Neutrophil (primary cell): ENCODE measurements around the gene ACP1.

ENCODE experiments used
- H3K27ac ChIP-seq: fragments of 200-600 bp; sonication (generic); 2 replicates; pipeline ENCODE4 v1.5.1; 2016; ENCODE audit warnings: mild to moderate bottlenecking, moderate library complexity
- H3K27me3 ChIP-seq: fragments of 200-600 bp; sonication (generic); 2 replicates; pipeline ENCODE4 v1.6.0; 2016; ENCODE audit warnings: mild to moderate bottlenecking
- H3K36me3 ChIP-seq: fragments of 200-600 bp; sonication (generic); 2 replicates; pipeline ENCODE4 v1.5.1; 2017
- H3K4me1 ChIP-seq, 2 experiments: fragments of 200-600 bp in 1 of 2; sonication (generic) in 1 of 2; 1 replicate in 1 of 2; 2 replicates in 1 of 2; pipeline versions ENCODE4 v1.5.1 to v1.6.1; 2013 to 2016; ENCODE audit warnings: low read depth in 1 of 2, low read length in 1 of 2, mild to moderate bottlenecking in 1 of 2, moderate library complexity in 1 of 2; ENCODE audit not compliant: control insufficient read depth in 1 of 2, insufficient read depth in 1 of 2
- H3K4me3 ChIP-seq, 2 experiments: fragments of 200-600 bp in 1 of 2; sonication (generic) in 1 of 2; 1 replicate in 1 of 2; 2 replicates in 1 of 2; pipeline ENCODE4 v1.5.1; 2013 to 2016; ENCODE audit warnings: low read depth in 1 of 2, low read length in 1 of 2, mild to moderate bottlenecking in 1 of 2, moderate library complexity in 1 of 2
- H3K9me3 ChIP-seq: fragments of 200-600 bp; sonication (generic); 2 replicates; pipeline ENCODE4 v1.5.1; 2016
- CTCF ChIP-seq: fragments of 200-600 bp; sonication (generic); IDR thresholded peaks from 2 replicates; pipeline ENCODE4 v1.5.1; 2016; ENCODE audit warnings: antibody characterized with exemption

ACP1 gene

DNA sequence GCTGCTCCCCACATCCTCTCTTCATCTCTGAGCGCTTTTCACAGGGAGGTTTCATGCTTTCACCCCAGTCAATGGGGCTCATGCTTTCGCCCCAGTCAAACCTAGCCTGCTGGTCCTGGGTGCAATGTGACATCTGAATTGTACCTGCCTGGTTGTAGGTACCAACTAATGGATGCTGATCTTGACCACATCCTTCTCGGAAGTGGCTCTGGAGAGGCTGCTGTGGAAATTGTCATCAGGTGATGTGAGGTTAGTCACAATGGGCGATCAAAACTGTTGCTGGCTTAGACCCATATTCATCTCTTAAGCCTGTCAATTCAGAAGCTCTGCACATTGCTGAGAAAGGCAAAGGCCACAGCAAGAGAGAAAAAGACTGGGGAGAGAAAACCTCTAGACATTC is 55.8 kb downstream of the ACP1 start:
- no peak overlapping the region for H3K4me3 ChIP-seq
- H3K4me1 ChIP-seq: no peaks in the 10 kb centered on the region
- H3K27ac ChIP-seq: no peak overlapping the region
- H3K9me3 ChIP-seq: no peaks in the 10 kb centered on the region
- no peak for TF ChIP-seq CTCF
- no peaks in the 10 kb centered on the region for H3K36me3 ChIP-seq
- no peaks in the 10 kb centered on the region for H3K27me3 ChIP-seq

GRCh38 chr2:322326-322725 is 57.6 kb downstream of the ACP1 start:
- no peaks in the 10 kb centered on the region for H3K36me3 ChIP-seq
- no peak overlapping the region for H3K4me3 ChIP-seq
- H3K4me1 ChIP-seq: no peaks in the 10 kb centered on the region
- no peak overlapping the region for H3K27ac ChIP-seq
- H3K9me3 ChIP-seq: no peaks in the 10 kb centered on the region
- H3K27me3 ChIP-seq: no peaks in the 10 kb centered on the region
- TF ChIP-seq CTCF: no peak

DNA sequence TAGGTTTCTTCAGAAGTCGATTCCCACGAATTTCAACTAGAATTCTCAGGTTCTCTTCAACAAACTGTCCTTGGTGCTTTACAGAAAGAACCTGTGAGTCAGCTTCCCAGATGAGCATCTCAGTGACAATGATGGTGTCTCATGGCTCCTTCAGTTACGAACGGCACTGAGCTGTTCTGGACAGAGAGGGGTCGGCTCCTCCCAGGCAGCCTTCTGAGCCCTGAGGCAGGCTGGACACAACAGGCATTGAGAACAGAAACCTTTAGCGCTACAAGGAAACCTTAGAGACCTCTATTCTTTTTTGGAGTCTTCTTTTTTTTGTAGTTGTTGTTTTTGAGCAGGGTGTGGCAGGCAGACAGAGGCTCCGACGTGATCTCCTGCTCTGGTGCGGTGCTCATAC is 58.3 kb downstream of the ACP1 start:
- Histone ChIP-seq H3K27me3 (no peaks in the 10 kb centered on the region), H3K27ac (no peak overlapping the region), H3K36me3 (no peaks in the 10 kb centered on the region), H3K9me3 (no peaks in the 10 kb centered on the region), H3K4me1 (no peaks in the 10 kb centered on the region), H3K4me3 (no peak overlapping the region)
- no peak for TF ChIP-seq CTCF
